ENCODE results near the gene ITGBL1.

Gene ITGBL1

GRCh38 chr13:101661839-101662238 lies 209.4 kb downstream of the ITGBL1 start:
- no peak overlapping the region for H3K9ac ChIP-seq (ENCODE audit: low read length)
- TF ChIP-seq CTCF (IDR thresholded peaks at IDR 0.05; ENCODE audit: insufficient read depth, low read length, poor library complexity, severe bottlenecking): no peak
- no peak for TF ChIP-seq EZH2phosphoT487 (conservative IDR thresholded peaks at IDR 0.05; ENCODE audit: low read length)
- no peaks in the 10 kb centered on the region for H3K79me2 ChIP-seq (ENCODE audit: insufficient read depth, low read length)
- no peaks in the 10 kb centered on the region for H3F3A ChIP-seq (ENCODE audit: insufficient read depth)
- H3K4me2 ChIP-seq (ENCODE audit: low read depth, low read length, poor library complexity, severe bottlenecking): no peak overlapping the region
- H3K4me3 ChIP-seq (ENCODE audit: insufficient read depth, low read length, poor library complexity, severe bottlenecking): no peak overlapping the region
- H3K27ac ChIP-seq (ENCODE audit: low read depth, low read length): no peak overlapping the region
- no peak overlapping the region for H2AFZ ChIP-seq (ENCODE audit: low read depth, low read length, severe bottlenecking)
- H4K20me1 ChIP-seq (ENCODE audit: low read depth, low read length): no peaks in the 10 kb centered on the region
- H3K9me3 ChIP-seq (ENCODE audit: insufficient read depth, low read length): no peaks in the 10 kb centered on the region
- H3K36me3 ChIP-seq (ENCODE audit: low read length): no peaks in the 10 kb centered on the region
- no peaks in the 10 kb centered on the region for H3K27me3 ChIP-seq (ENCODE audit: low read length)
- H3K9me2 ChIP-seq (replicated peaks; ENCODE audit: insufficient read depth, low read length): no peaks in the 10 kb centered on the region

DNA sequence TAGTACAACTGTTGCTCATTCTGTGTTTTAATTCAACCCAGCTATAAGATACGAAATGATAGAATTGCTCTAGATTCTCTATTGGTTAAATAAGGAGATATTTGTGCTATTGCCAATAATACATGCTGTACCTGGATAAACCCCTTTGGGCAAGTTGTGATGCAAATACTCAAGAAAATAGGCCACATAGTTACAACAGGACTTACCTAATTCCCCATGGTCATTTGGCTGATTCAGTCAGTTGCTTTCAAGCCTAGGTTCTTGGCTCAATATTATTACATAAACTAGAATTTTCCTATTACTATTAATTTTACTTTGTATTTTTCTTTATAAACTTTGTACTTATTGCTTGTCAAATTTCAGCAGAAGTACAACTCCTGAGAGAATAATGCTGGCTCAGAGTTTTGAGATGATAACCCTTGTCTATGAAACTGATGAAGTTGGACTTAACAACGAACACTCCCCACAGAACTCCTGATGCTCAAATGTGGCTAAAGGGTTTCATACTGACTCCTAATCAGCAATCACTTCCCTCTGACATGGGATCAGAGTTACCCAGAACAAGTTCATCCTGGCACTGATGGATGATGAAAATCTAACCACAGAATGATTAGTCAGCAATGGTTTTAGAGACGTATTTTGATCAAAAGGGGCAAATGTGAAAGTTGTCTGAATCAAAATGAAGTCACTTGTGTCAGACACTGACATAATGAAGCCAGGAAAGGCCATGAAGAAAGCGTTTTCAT lies 221.1 kb downstream of the ITGBL1 start:
- TF ChIP-seq CTCF (IDR thresholded peaks at IDR 0.05; ENCODE audit: insufficient read depth, low read length, poor library complexity, severe bottlenecking): no peak
- TF ChIP-seq EZH2phosphoT487 (conservative IDR thresholded peaks at IDR 0.05; ENCODE audit: low read length): no peak
- Histone ChIP-seq H3K9me3 (ENCODE audit: insufficient read depth, low read length) (no peaks in the 10 kb centered on the region), H3F3A (ENCODE audit: insufficient read depth) (no peaks in the 10 kb centered on the region), H3K9ac (ENCODE audit: low read length) (no peak overlapping the region), H3K27me3 (ENCODE audit: low read length) (no peaks in the 10 kb centered on the region), H3K4me2 (ENCODE audit: low read depth, low read length, poor library complexity, severe bottlenecking) (no peak overlapping the region), H3K36me3 (ENCODE audit: low read length) (no peaks in the 10 kb centered on the region), H2AFZ (ENCODE audit: low read depth, low read length, severe bottlenecking) (no peak overlapping the region), H3K27ac (ENCODE audit: low read depth, low read length) (no peak overlapping the region), H3K9me2 (replicated peaks; ENCODE audit: insufficient read depth, low read length) (no peaks in the 10 kb centered on the region), H3K4me3 (ENCODE audit: insufficient read depth, low read length, poor library complexity, severe bottlenecking) (no peak overlapping the region), H3K79me2 (ENCODE audit: insufficient read depth, low read length) (no peaks in the 10 kb centered on the region), H4K20me1 (ENCODE audit: low read depth, low read length) (no peaks in the 10 kb centered on the region)

DNA sequence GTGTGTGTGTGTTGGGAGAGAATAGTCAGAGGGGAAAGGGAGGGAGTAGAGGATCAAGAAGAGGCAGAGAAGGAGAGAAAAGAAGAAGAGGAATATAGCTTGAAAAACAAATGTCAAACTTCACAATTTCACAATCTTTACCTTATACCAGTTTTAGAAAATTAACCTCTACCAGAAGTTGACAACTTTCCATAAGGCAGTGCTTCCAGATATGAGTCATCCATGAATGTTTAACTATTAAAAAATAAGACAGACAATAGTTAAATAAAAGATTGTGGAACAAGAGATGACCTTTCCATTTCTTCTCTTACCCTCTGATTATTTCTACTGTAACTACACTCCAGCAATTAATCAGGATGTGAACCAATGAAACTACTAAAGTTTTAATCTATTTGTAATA lies 229.4 kb downstream of the ITGBL1 start:
- Histone ChIP-seq H3K4me2 (ENCODE audit: low read depth, low read length, poor library complexity, severe bottlenecking) (no peak overlapping the region), H3K36me3 (ENCODE audit: low read length) (no peaks in the 10 kb centered on the region), H3F3A (ENCODE audit: insufficient read depth) (no peaks in the 10 kb centered on the region), H3K27ac (ENCODE audit: low read depth, low read length) (no peak overlapping the region), H4K20me1 (ENCODE audit: low read depth, low read length) (no peaks in the 10 kb centered on the region), H3K27me3 (ENCODE audit: low read length) (no peaks in the 10 kb centered on the region), H3K4me3 (ENCODE audit: insufficient read depth, low read length, poor library complexity, severe bottlenecking) (no peak overlapping the region), H3K9me2 (replicated peaks; ENCODE audit: insufficient read depth, low read length) (no peaks in the 10 kb centered on the region), H3K9me3 (ENCODE audit: insufficient read depth, low read length) (no peaks in the 10 kb centered on the region), H2AFZ (ENCODE audit: low read depth, low read length, severe bottlenecking) (no peak overlapping the region), H3K79me2 (ENCODE audit: insufficient read depth, low read length) (no peaks in the 10 kb centered on the region), H3K9ac (ENCODE audit: low read length) (no peak overlapping the region)
- TF ChIP-seq CTCF (IDR thresholded peaks at IDR 0.05; ENCODE audit: insufficient read depth, low read length, poor library complexity, severe bottlenecking): no peak
- TF ChIP-seq EZH2phosphoT487 (conservative IDR thresholded peaks at IDR 0.05; ENCODE audit: low read length): no peak
